Tibial artery (tissue), 4 donors: ENCODE data around the gene KCNQ1.

Source experiments
- DNase-seq, 2 donors: peaks; one replicate each; pipeline ENCODE4 v3.0.0-alpha.2; 2019
- H3K27ac ChIP-seq, 2 donors: fragments of 200-600 bp; sonication (generic) in 1 of 2; 1 replicate in 1 of 2; 2 replicates in 1 of 2; pipeline ENCODE4 v1.5.1; 2018 to 2019; ENCODE audit warnings: mild to moderate bottlenecking in 1 of 2
- H3K27me3 ChIP-seq, 2 donors: fragments of 200-600 bp; sonication (generic) in 1 of 2; one replicate each; pipeline versions ENCODE4 v1.5.1 to v1.6.0; 2016 to 2019
- H3K36me3 ChIP-seq, 3 donors: fragments of 200-600 bp; sonication (generic) in 2 of 3; one replicate each; pipeline ENCODE4 v1.5.1; 2016 to 2019; ENCODE audit warnings: mild to moderate bottlenecking in 2 of 3
- H3K4me1 ChIP-seq, 4 donors: fragments of 200-600 bp; sonication (generic) in 2 of 4; 1 replicate in 3 of 4; 2 replicates in 1 of 4; pipeline ENCODE4 v1.5.1; 2016 to 2019
- H3K4me3 ChIP-seq, 2 donors: fragments of 200-600 bp; sonication (generic) in 1 of 2; 1 replicate in 1 of 2; 2 replicates in 1 of 2; pipeline ENCODE4 v1.5.1; 2018 to 2019; ENCODE audit warnings: mild to moderate bottlenecking in 2 of 2
- H3K9me3 ChIP-seq, 3 donors: fragments of 200-600 bp; sonication (generic) in 1 of 3; one replicate each; pipeline ENCODE4 v1.5.1; 2016 to 2019
- intact Hi-C: fragments of 100-400 bp; cut with DNase I; formaldehyde crosslinking; loops from one replicate; pipeline ENCODE4 v1.15.0; 2023; ENCODE audit warnings: low total_unique reads
- TF ChIP-seq, protein P1 (sequence below), 2 experiments: fragments of 200-600 bp in 1 of 2; fragments of 450-650 bp in 1 of 2; IDR thresholded peaks; one replicate each; pipeline ENCODE4 v1.5.1; 2017 to 2019; ENCODE audit warnings: antibody characterized with exemption in 2 of 2, mild to moderate bottlenecking in 1 of 2, moderate library complexity in 1 of 2

KCNQ1 gene

DNA sequence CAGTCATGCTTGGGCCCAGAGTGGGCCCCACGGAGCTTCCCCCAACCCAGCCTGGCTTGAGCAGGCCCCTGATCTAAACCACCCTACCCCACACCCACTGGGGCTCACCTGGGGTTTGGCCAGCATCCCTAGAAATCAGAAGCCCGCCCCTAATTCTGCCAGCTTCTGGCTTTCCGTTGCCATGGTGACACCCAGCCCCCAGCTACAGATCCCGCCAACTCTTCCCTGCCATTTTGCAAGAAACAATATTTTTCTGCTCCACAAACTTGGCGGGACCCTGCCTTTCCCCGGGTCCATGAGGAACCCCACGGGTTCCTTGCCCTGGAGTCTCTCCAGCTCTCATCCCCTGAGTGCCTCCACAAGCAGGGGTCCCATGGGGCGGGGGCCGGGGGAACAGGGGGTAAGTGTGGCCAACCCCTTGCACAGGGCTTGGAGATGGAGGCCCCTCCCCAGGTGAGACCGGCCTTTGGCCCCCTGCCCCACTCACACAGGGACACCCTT lies 350.7 kb downstream of the KCNQ1 start:
- no peak overlapping the region for H3K27ac ChIP-seq
- H3K27me3 ChIP-seq: peaks cover 0 to 12% of the 10 kb centered on the region in 2 donors
- H3K4me3 ChIP-seq: no peak overlapping the region
- H3K9me3 ChIP-seq: no peaks in the 10 kb centered on the region
- peaks cover 0 to 16% (median 10%) of the 10 kb centered on the region in 4 donors for H3K4me1 ChIP-seq
- DNase-seq: peak in 1 of 2 donors; percentile 16
- intact Hi-C loops: no loop called here
- TF ChIP-seq, protein P1, sequence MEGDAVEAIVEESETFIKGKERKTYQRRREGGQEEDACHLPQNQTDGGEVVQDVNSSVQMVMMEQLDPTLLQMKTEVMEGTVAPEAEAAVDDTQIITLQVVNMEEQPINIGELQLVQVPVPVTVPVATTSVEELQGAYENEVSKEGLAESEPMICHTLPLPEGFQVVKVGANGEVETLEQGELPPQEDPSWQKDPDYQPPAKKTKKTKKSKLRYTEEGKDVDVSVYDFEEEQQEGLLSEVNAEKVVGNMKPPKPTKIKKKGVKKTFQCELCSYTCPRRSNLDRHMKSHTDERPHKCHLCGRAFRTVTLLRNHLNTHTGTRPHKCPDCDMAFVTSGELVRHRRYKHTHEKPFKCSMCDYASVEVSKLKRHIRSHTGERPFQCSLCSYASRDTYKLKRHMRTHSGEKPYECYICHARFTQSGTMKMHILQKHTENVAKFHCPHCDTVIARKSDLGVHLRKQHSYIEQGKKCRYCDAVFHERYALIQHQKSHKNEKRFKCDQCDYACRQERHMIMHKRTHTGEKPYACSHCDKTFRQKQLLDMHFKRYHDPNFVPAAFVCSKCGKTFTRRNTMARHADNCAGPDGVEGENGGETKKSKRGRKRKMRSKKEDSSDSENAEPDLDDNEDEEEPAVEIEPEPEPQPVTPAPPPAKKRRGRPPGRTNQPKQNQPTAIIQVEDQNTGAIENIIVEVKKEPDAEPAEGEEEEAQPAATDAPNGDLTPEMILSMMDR (IDR thresholded peaks at IDR 0.05): no peak
- H3K36me3 ChIP-seq: no peaks in the 10 kb centered on the region

DNA sequence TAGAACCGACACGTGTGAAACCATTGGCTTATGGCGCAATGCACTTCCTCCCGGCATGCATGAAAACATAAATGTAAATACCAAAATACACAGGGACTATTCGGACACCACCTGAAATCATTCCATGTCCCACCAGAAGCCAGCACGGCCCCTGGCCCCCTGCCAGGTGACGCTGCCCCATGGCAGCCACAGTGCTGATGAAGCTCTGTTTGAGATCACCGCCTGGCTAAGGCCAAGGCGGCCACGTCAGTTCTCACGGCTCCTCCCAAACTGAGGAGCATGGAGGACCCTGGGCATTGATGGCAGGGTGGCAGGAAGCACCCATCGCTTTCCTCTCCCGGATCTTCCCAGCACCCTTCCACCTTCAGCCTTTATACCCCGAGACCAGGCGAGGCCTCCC lies 351.3 kb downstream of the KCNQ1 start:
- H3K27ac ChIP-seq: no peak overlapping the region

DNA sequence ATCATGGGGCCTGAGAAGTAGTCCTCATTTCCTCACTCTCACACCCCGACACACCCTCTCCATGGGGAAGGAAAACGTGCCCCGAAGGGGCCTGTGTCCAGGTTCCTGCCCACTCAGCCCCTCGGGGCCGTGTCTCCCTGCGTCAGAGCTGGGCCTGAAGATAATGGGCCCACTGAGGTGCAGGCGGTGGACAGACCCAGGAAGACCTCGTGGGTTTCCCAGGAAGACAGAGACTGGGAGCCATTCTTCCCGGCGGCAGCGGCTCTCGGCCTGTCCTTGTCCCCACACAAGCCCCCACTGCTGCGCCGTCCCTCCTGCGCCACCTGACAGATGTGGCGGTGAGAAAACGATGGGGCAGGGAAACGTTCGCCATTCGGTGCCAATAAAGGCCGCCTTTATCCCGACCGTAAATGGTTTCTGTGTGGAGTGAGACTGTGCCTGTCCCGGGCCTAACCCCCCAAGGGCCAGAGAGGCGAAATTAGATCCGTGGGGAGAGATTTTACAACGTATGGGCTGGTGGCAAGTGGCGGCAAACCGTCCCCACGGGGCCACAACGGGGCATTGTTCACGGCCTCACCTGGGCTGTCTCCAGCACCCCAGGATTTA lies 351.8 kb downstream of the KCNQ1 start:
- intact Hi-C loops: no loop called here
- TF ChIP-seq, protein P1 (IDR thresholded peaks at IDR 0.05): no peak
- DNase-seq: peak in 1 of 2 donors; percentile 12
- Histone ChIP-seq H3K27me3 (peaks cover 0 to 13% of the 10 kb centered on the region in 2 donors), H3K4me1 (peaks cover 0 to 8% (median 4%) of the 10 kb centered on the region in 4 donors), H3K4me3 (no peak overlapping the region), H3K9me3 (no peaks in the 10 kb centered on the region), H3K36me3 (no peaks in the 10 kb centered on the region), H3K27ac (no peak overlapping the region)

More for the DNA sequence above, 351.3 kb downstream of the KCNQ1 start:
- H3K4me3 ChIP-seq: no peak overlapping the region
- TF ChIP-seq, protein P1 (IDR thresholded peaks at IDR 0.05): no peak
- no peaks in the 10 kb centered on the region for H3K9me3 ChIP-seq
- intact Hi-C loops: no loop called here
- DNase-seq: peak in 1 of 2 donors; percentile 13
- H3K36me3 ChIP-seq: no peaks in the 10 kb centered on the region
- H3K4me1 ChIP-seq: peaks cover 0 to 13% (median 9%) of the 10 kb centered on the region in 4 donors
- H3K27me3 ChIP-seq: peaks cover 0 to 11% of the 10 kb centered on the region in 2 donors

DNA sequence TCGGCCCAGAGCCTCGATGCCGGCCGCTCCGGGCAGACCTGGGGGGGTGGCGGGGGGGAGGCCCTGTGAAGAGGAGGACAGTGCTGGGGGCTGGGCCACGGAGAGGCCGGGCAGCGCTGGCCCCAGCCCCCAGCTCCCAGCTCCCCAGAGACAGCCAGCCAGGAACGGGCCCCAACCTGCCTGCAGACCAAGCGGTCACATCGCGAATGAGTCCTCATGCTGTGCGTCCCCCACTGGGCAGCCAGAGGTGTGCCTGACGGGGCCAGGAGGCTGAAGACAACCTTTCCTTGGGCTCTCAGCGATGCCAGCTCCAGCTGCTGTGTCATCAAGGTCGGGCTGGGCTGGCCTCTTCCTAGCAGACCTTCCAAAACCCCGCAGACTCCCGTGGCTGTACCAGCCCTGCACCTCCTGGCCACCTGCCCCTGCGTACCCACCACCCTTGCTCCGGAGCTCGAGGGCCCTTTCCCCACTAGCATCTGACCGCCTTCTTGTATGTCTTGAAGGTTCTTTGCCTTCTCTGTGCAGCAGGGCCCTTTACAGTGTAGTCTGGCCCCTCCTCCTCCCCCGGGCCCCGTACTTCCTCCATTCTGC lies 352.4 kb downstream of the KCNQ1 start:
- DNase-seq: peak; percentile 13 to 56
- H3K4me3 ChIP-seq: no peak overlapping the region

DNA sequence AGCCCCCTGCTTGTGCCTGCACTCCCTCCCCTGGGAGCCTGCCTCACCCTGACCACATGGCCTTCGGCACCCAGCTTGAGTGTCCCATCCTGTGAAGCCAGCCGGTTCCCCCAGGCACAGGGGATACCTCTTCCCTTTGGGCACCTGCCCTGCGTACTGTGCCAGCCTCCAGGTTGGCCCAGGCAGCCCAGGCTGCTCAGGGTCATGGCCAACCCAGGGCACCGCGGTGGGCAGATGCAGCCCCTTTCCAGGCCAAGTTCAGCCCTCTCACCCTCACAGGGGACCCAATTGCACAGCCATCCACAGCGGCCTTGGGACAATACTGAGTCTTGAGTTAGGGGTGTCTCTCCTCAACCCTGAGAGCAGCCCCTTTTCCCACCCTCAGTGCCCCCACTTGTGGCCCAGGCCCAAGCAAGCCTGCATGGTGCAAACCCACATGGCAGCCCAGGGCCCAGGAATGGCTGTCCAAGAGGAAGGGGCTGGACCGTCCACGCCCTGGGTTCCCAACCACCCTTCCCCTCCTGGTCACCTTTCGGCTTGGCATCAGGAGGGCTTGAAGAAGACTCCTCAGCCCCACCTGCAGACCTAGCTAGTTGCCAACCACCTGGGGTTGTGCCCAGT lies 353.0 kb downstream of the KCNQ1 start:
- peaks cover 0 to 21% of the 10 kb centered on the region in 2 donors for H3K27me3 ChIP-seq
- TF ChIP-seq, protein P1 (IDR thresholded peaks at IDR 0.05): no peak
- intact Hi-C loops: no loop called here
- peak; percentile 9 to 62 for DNase-seq
- H3K4me1 ChIP-seq: no peaks in the 10 kb centered on the region
- no peaks in the 10 kb centered on the region for H3K36me3 ChIP-seq
- H3K9me3 ChIP-seq: no peaks in the 10 kb centered on the region
- H3K27ac ChIP-seq: no peak overlapping the region
- H3K4me3 ChIP-seq: no peak overlapping the region

More for the DNA sequence above, 352.4 kb downstream of the KCNQ1 start:
- Histone ChIP-seq H3K4me1 (peaks cover 0 to 2% (median 0%) of the 10 kb centered on the region in 4 donors), H3K27me3 (peaks cover 0 to 19% of the 10 kb centered on the region in 2 donors), H3K9me3 (no peaks in the 10 kb centered on the region), H3K36me3 (no peaks in the 10 kb centered on the region), H3K27ac (no peak overlapping the region)
- TF ChIP-seq, protein P1 (IDR thresholded peaks at IDR 0.05): no peak
- intact Hi-C loops: no loop called here
